Vagina (tissue), 2 donors: ENCODE results near the gene SCN11A. TPM values are rescaled to one million over a fixed set of nuclear protein-coding genes. Genes with fewer than 3 reads are reported as not detected.

Source experiments
- DNase-seq, 2 donors: peaks; one replicate each; pipeline ENCODE4 v3.0.0-alpha.2; 2017; ENCODE audit errors: extremely low spot score in 2 of 2
- H3K27ac ChIP-seq: fragments of 200-600 bp; sonication (generic); one replicate; pipeline ENCODE4 v1.5.1; 2019
- H3K27me3 ChIP-seq: fragments of 200-600 bp; sonication (generic); one replicate; pipeline ENCODE4 v1.5.1; 2019
- H3K36me3 ChIP-seq, 2 donors: fragments of 200-600 bp; sonication (generic); one replicate each; pipeline ENCODE4 v1.5.1; 2017 to 2019
- H3K4me1 ChIP-seq: fragments of 200-600 bp; sonication (generic); one replicate; pipeline ENCODE4 v1.5.1; 2019
- H3K4me3 ChIP-seq, 2 donors: fragments of 200-600 bp; sonication (generic); 1 replicate in 1 of 2; 2 replicates in 1 of 2; pipeline ENCODE4 v1.5.1; 2016 to 2019
- H3K9me3 ChIP-seq: fragments of 200-600 bp; sonication (generic); one replicate; pipeline ENCODE4 v1.5.1; 2019
- CTCF ChIP-seq, 3 experiments: fragments of 450-650 bp in 2 of 3; fragments of 200-600 bp in 1 of 3; sonication (generic) in 1 of 3; IDR thresholded peaks; one replicate each; pipeline ENCODE4 v1.5.1; 2017 to 2019; ENCODE audit warnings: antibody characterized with exemption in 3 of 3, mild to moderate bottlenecking in 2 of 3, moderate library complexity in 2 of 3
- POLR2A ChIP-seq, 2 donors: fragments of 450-650 bp; IDR thresholded peaks; one replicate each; pipeline ENCODE4 v1.6.1; 2017; ENCODE audit warnings: antibody characterized with exemption in 2 of 2, mild to moderate bottlenecking in 2 of 2, moderate library complexity in 2 of 2
- POLR2AphosphoS5 ChIP-seq, 2 donors: sonication (generic); formaldehyde crosslinking; IDR thresholded peaks; one replicate each; pipeline ENCODE4 v1.9.0; 2017; ENCODE audit warnings: antibody characterized with exemption in 2 of 2, mild to moderate bottlenecking in 2 of 2, low read depth in 1 of 2; ENCODE audit not compliant: insufficient read depth in 1 of 2
- intact Hi-C: fragments of 100-400 bp; cut with DNase I; formaldehyde crosslinking; loops from one replicate; pipeline ENCODE4 v1.15.1; 2023
- total RNA-seq: library from RNA; depleted of rRNA; stranded (reverse); fragments of >200 nt; gene quantifications from one replicate; pipeline ENCODE4 v1.2.3, GENCODE V29; 2016

SCN11A gene
- total RNA-seq, 1 donor from 2014 or later: not detected

- no peak overlapping the region for H3K27ac ChIP-seq
- H3K4me3 ChIP-seq: no peak overlapping the region
- no peak for DNase-seq
- H3K9me3 ChIP-seq: no peaks in the 10 kb centered on the region
- intact Hi-C loops: no loop called here
- H3K4me1 ChIP-seq: peaks cover 23% of the 10 kb centered on the region
- no peak for TF ChIP-seq POLR2AphosphoS5 (IDR thresholded peaks at IDR 0.05; ENCODE audit: insufficient read depth in 1 of 2, low read depth in 1 of 2)
- no peaks in the 10 kb centered on the region for H3K27me3 ChIP-seq
- H3K36me3 ChIP-seq: no peaks in the 10 kb centered on the region
Observed at GRCh38 chr3:39029556-39029955, 22.2 kb downstream of the SCN11A start.

- TF ChIP-seq POLR2A (IDR thresholded peaks at IDR 0.05) (no peak), CTCF (IDR thresholded peaks at IDR 0.05) (no peak), POLR2AphosphoS5 (IDR thresholded peaks at IDR 0.05; ENCODE audit: insufficient read depth in 1 of 2, low read depth in 1 of 2) (no peak)
- intact Hi-C loops: no loop called here
- Histone ChIP-seq H3K27ac (peak overlapping the region; percentile 42), H3K27me3 (no peaks in the 10 kb centered on the region), H3K36me3 (no peaks in the 10 kb centered on the region), H3K4me1 (peaks cover 23% of the 10 kb centered on the region), H3K9me3 (no peaks in the 10 kb centered on the region), H3K4me3 (no peak overlapping the region)
- no peak for DNase-seq
Observed at GRCh38 chr3:39028546-39028945, 23.2 kb downstream of the SCN11A start.

DNA sequence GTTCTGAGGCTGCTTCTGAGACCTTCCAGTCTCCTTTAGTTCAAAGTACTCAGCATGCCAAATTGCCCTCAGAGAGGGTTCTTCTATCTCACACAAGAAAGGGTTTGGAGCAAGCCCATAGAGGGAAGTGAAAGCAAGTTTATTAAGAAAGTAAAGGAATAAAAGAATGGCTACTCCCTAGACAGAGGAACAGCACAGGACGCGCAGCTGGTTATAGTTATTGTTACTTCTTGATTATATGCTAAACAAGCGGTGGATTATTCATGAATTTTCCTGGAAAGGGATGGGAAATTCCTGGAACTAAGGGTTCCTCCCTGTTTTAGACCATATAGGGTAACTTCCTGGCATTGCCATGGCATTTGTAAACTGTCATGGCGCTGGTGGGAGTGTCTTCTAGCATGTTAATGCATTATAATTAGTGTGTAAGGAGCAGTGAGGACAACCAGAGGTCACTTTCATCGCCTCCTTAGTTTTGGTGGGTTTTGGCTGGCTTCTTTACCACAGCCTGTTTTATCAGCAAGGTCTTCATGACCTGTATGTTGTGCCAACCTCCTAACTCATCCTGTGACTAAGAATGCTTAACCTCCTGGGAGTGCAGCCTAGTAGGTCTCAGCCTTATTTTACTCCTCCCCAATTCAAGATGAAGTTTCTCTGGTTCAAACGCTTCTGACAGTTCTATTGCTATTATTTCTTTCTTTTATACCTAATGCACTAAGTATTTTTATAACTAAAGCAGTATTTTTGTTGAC lies 26.3 kb downstream of the SCN11A start:
- Histone ChIP-seq H3K4me1 (peaks cover 23% of the 10 kb centered on the region), H3K27ac (peak overlapping the region; percentile 52), H3K36me3 (no peaks in the 10 kb centered on the region), H3K9me3 (no peaks in the 10 kb centered on the region), H3K4me3 (no peak overlapping the region), H3K27me3 (no peaks in the 10 kb centered on the region)
- TF ChIP-seq POLR2AphosphoS5 (IDR thresholded peaks at IDR 0.05; ENCODE audit: insufficient read depth in 1 of 2, low read depth in 1 of 2): peak in 1 of 2 donors; percentile 9
- TF ChIP-seq POLR2A (IDR thresholded peaks at IDR 0.05): no peak
- no peak for TF ChIP-seq CTCF (IDR thresholded peaks at IDR 0.05)
- intact Hi-C loops: no loop called here
- DNase-seq: no peak

DNA sequence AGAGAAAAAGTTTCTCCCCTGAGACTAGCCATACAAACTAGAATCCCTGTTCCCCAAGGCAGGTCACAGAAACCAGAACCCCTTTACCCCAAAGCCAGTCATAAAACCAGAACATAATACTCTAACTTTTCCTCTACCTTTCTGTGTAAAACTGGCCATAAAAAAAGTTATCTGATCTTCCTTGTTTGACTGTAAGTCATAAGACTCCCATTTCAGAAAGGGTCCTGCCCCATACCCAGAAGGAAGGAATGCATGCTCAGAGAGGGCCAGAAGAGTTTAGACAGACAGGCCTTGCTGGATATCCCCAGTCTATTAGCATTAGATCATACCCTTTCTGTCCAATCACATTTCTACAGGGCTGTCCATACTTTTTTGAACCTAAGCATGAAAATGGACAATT lies 27.2 kb downstream of the SCN11A start:
- Histone ChIP-seq H3K27ac (peak overlapping the region; percentile 52), H3K9me3 (no peaks in the 10 kb centered on the region), H3K27me3 (no peaks in the 10 kb centered on the region), H3K4me3 (no peak overlapping the region), H3K36me3 (no peaks in the 10 kb centered on the region), H3K4me1 (peaks cover 23% of the 10 kb centered on the region)
- DNase-seq: no peak
- intact Hi-C loops: no loop called here
- TF ChIP-seq POLR2AphosphoS5 (IDR thresholded peaks at IDR 0.05; ENCODE audit: insufficient read depth in 1 of 2, low read depth in 1 of 2) (no peak), CTCF (IDR thresholded peaks at IDR 0.05) (no peak), POLR2A (IDR thresholded peaks at IDR 0.05) (no peak)

DNA sequence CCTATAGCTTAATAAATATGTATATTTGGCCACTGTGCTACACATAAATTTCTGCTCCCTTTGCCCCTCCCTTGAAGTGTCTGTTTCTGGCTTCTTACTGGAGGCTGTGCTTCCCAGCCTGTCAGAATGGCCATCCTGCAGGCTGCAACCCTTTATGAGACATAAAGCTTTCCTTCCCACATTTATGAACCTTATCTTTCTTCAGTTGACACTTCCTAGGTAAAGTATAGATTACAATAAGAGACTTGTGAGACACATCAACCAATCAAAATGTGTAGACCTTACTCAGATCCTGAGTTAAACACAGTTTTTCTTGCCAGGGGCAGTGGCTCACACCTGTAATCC lies 29.5 kb downstream of the SCN11A start:
- no peak for DNase-seq
- intact Hi-C loops: no loop called here
- no peak overlapping the region for H3K4me3 ChIP-seq
- no peaks in the 10 kb centered on the region for H3K27me3 ChIP-seq
- peaks cover 10% of the 10 kb centered on the region for H3K4me1 ChIP-seq
- H3K9me3 ChIP-seq: no peaks in the 10 kb centered on the region
- H3K36me3 ChIP-seq: no peaks in the 10 kb centered on the region
- H3K27ac ChIP-seq: no peak overlapping the region
- no peak for TF ChIP-seq POLR2A (IDR thresholded peaks at IDR 0.05)
- no peak for TF ChIP-seq CTCF (IDR thresholded peaks at IDR 0.05)
- TF ChIP-seq POLR2AphosphoS5 (IDR thresholded peaks at IDR 0.05; ENCODE audit: insufficient read depth in 1 of 2, low read depth in 1 of 2): no peak
